T-cell (primary cell): ENCODE measurements around the gene SMAGP. TPM values are rescaled to one million over a fixed set of nuclear protein-coding genes. Genes with fewer than 3 reads are reported as not detected.
"Not testable (repeated sequence)": the region's sequence is repeated elsewhere in the genome, so short reads cannot be mapped to it uniquely, and the experiment has no call there.

ENCODE experiments used
- ATAC-seq, 4 experiments: fragments of 200-7000 bp in 3 of 4; fragments of 150-1000 bp in 1 of 4; cut with Tn5 transposase; replicated peaks in 1 of 4; 1 replicate in 3 of 4; 2 replicates in 1 of 4; pipeline ENCODE4 v1.10.0; 2021; ENCODE audit warnings: moderate library complexity in 3 of 4, mild to moderate bottlenecking in 2 of 4, moderate number of reproducible peaks in 1 of 4
- CTCF ChIA-PET, 2 donors: fragments of 300-600 bp; sonication (Branson Sonifier 250); formaldehyde crosslinking; loops; one replicate each; lab custom pipeline; 2022; ENCODE audit warnings: antibody characterized with exemption in 2 of 2; lab: Charles Lee
- POLR2A ChIA-PET, 2 donors: fragments of 300-600 bp; sonication (Branson Sonifier 250); formaldehyde crosslinking; loops; one replicate each; lab custom pipeline; 2022; ENCODE audit warnings: antibody characterized with exemption in 2 of 2; lab: Charles Lee
- DNase-seq, 35 experiments: peaks; one replicate each; pipeline versions ENCODE4 v3.0.0 to v3.0.0-alpha.2; 2013 to 2023
- H3K27ac ChIP-seq: one replicate; pipeline ENCODE4 v1.5.1; 2013; ENCODE audit warnings: low read length
- H3K27me3 ChIP-seq, 2 experiments: replicated peaks in 1 of 2; 1 replicate in 1 of 2; 2 replicates in 1 of 2; pipeline versions ENCODE4 v1.6.1 to v1.7.0; 2013; ENCODE audit warnings: low read length in 1 of 2, mixed read lengths in 1 of 2; ENCODE audit not compliant: control insufficient read depth in 2 of 2, insufficient read depth in 2 of 2; ENCODE audit errors: extremely low read depth in 1 of 2
- H3K36me3 ChIP-seq, 2 donors: 1 replicate in 1 of 2; 2 replicates in 1 of 2; pipeline versions ENCODE4 v1.6.1 to v1.7.0; 2013; ENCODE audit warnings: low read length in 1 of 2; ENCODE audit not compliant: control insufficient read depth in 2 of 2, insufficient read depth in 1 of 2; ENCODE audit errors: extremely low read depth in 1 of 2
- H3K4me1 ChIP-seq, 2 experiments: 1 replicate in 1 of 2; 2 replicates in 1 of 2; pipeline versions ENCODE4 v1.6.1 to v1.7.0; 2013; ENCODE audit warnings: low read length in 2 of 2, mixed read lengths in 1 of 2; ENCODE audit not compliant: insufficient read depth in 2 of 2, control insufficient read depth in 1 of 2; ENCODE audit errors: extremely low read depth in 1 of 2
- H3K4me3 ChIP-seq, 2 donors: 1 replicate in 1 of 2; 2 replicates in 1 of 2; pipeline versions ENCODE4 v1.5.1 to v1.7.0; 2013; ENCODE audit warnings: mild to moderate bottlenecking in 2 of 2, low read length in 1 of 2, moderate library complexity in 1 of 2; ENCODE audit not compliant: control insufficient read depth in 1 of 2; ENCODE audit errors: extremely low read depth in 1 of 2
- H3K9me3 ChIP-seq: 2 replicates; pipeline ENCODE4 v1.7.0; 2013
- H3K27ac Mint-ChIP-seq, 2 donors: one replicate each; pipeline ENCODE4 v1.8.0; 2020 to 2021; ENCODE audit warnings: mild to moderate bottlenecking in 2 of 2, mixed read lengths in 2 of 2
- H3K27me3 Mint-ChIP-seq, 2 donors: one replicate each; pipeline ENCODE4 v1.8.0; 2021 to 2022; ENCODE audit warnings: mixed read lengths in 2 of 2
- H3K36me3 Mint-ChIP-seq: one replicate; pipeline ENCODE4 v1.8.0; 2021; ENCODE audit warnings: mixed read lengths
- H3K4me1 Mint-ChIP-seq, 3 donors: one replicate each; pipeline ENCODE4 v1.8.0; 2020 to 2022; ENCODE audit warnings: mixed read lengths in 3 of 3, mild to moderate bottlenecking in 1 of 3
- H3K4me3 Mint-ChIP-seq, 3 donors: one replicate each; pipeline ENCODE4 v1.8.0; 2020 to 2022; ENCODE audit warnings: mild to moderate bottlenecking in 3 of 3, mixed read lengths in 3 of 3, moderate library complexity in 3 of 3
- H3K9me3 Mint-ChIP-seq, 3 donors: one replicate each; pipeline ENCODE4 v1.8.0; 2020 to 2022; ENCODE audit warnings: mixed read lengths in 3 of 3
- WGBS: methylation state at CpG from one replicate; pipeline ENCODE4 v1.1.5; 2013; ENCODE audit warnings: missing lambda C conversion rate; ENCODE audit not compliant: insufficient coverage; 5-methylcytosine and 5-hydroxymethylcytosine counted together
- total RNA-seq, 35 experiments: library from RNA in 6 of 35; stranded (reverse) in 6 of 35; fragments of 120-200 nt in 1 of 35; gene quantifications; one replicate each; pipeline versions ENCODE4 v1.2.1 to v1.2.4 and lab custom pipeline; 2013 to 2026

SMAGP gene
- total RNA-seq, 5 donors from 2014 or later (not counting 1 experiment from before 2014, with no cell fraction given), result 3.2 to 5.3 (median 3.6) TPM

DNA sequence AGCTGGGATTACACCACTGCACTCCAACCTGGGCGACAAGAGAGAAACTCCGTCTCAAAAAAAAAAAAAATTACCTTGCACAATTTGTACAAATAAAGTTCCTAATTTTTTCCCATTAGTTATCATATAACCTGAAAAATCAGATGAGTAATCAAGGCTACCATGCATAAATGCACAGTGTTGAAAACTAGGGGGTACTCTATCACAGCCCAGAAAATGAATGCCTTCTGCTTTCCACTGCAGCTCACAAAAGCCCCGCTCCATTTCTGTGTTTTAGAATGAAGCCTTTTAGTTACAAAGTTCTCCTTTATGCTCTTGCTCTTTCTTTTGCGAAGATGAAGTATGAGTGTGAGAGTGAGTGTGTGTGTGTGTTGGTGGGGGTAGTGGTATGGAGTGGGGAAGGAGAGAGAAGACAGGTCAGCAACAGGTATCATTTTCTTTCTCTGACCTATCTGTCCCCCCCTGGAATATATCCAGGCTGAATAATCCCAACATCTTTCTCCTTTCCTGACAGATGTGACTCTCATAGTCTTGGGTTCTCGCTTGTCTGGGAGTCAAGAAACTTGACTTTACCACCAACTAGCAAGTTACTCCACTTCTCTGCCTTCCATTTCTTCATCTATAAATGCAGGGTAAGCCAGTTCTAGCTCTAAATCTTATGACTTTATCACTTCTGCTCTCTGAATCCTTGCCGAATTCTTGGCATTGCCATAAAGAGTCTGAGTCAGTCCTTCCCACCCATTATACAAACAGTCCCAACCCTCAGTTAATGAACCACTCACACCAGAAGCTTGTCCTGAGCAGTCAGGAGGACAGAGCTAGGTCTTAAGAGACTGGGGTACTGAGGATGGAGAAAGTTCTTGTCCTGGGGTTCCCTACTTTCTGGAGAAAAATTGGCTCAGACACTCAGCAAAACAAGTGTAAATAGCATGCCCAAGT lies 37.7 kb upstream of the SMAGP start:
- H3K4me1 ChIP-seq, result peaks cover 9 to 37% of the 10 kb centered on the region in 2 experiments
- 97% methylated on average over 3 of the region's 6 CpGs for WGBS
- no peak overlapping the region for H3K4me3 ChIP-seq
- peak overlapping the region; percentile 11 for H3K27ac ChIP-seq
- no peaks in the 10 kb centered on the region for H3K27me3 ChIP-seq
- H3K36me3 ChIP-seq, result peaks cover 4 to 71% of the 10 kb centered on the region in 2 donors
- CTCF ChIA-PET, result interaction anchor here (0.6 to 2.4 kb wide), 5 partner anchors 33 to 1928 kb away, joined by 3 to 13 read pairs (median 5); no protein-coding TSS in a partner anchor
- peak overlapping the region in 1 of 3 donors; percentile 6 for H3K4me3 Mint-ChIP-seq
- H3K36me3 Mint-ChIP-seq, result peaks cover 56% of the 10 kb centered on the region
- POLR2A ChIA-PET, result no interaction called here
- ATAC-seq (peak in 3 of 4 experiments; percentile 53 to 73 (median 55)), DNase-seq (peak in 1 of 35 experiments; percentile 39)
- no peaks in the 10 kb centered on the region for H3K9me3 Mint-ChIP-seq
- peaks cover 62 to 75% (median 69%) of the 10 kb centered on the region in 3 donors for H3K4me1 Mint-ChIP-seq
- peak overlapping the region; percentile 87 to 89 for H3K27ac Mint-ChIP-seq
- H3K9me3 ChIP-seq, result no peaks in the 10 kb centered on the region
- H3K27me3 Mint-ChIP-seq, result no peaks in the 10 kb centered on the region

DNA sequence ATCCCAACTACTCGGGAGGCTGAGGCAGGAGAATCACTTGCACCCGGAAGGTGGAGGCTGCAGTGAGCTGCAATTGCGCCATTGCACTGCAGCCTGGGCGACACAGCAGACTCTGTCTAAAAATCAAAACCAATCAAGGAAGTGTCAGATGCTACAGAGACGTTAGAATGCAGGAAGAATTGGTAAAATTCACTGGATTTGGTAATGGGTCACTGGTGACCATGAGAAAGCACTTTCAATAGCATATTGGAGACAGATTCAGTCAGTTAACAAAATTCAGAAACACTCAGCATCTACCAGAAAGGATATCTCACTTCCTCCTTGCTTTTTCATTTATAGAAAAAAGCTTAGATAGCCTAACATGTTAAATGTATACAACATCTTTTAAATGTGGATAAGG lies 36.3 kb upstream of the SMAGP start:
- ChIA-PET CTCF (interaction anchor here (0.7 to 2.2 kb wide), 3 partner anchors 15 to 159 kb away, joined by 3 to 12 read pairs (median 10); no protein-coding TSS in a partner anchor), POLR2A (no interaction called here)
- H3K27ac ChIP-seq, result peak overlapping the region; percentile 24
- DNase-seq (no peak), ATAC-seq (no peak)
- 100% methylated on average over 1 of the region's 5 CpGs for WGBS
- Mint-ChIP-seq H3K27ac (peak overlapping the region; percentile 24 to 69), H3K27me3 (no peaks in the 10 kb centered on the region), H3K36me3 (peaks cover 59% of the 10 kb centered on the region), H3K9me3 (no peaks in the 10 kb centered on the region), H3K4me1 (peaks cover 59 to 66% (median 62%) of the 10 kb centered on the region in 3 donors), H3K4me3 (no peak overlapping the region)
- H3K4me3 ChIP-seq, result no peak overlapping the region
- H3K4me1 ChIP-seq, result peaks cover 9 to 30% of the 10 kb centered on the region in 2 experiments
- H3K9me3 ChIP-seq, result no peaks in the 10 kb centered on the region
- H3K27me3 ChIP-seq, result no peaks in the 10 kb centered on the region
- H3K36me3 ChIP-seq, result peaks cover 12 to 74% of the 10 kb centered on the region in 2 donors

DNA sequence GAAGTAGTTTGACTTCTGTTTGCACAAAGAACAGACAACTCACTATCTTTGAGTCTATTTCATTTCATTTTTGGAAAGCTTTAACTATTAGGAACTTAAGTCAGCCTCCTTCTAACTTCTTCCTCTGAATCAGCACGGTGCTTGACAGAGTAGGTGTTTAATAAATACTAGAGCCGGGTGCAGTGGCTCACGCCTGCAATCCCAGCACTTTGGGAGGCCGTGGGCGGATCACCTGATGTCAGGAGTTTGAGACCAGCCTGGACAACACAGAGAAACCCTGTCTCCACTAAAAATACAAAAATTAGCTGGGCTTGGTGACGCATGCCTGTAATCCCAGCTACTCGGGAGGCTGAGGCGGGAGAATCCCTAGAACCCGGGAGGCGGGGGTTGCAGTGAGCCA lies 30.6 kb upstream of the SMAGP start:
- peaks cover 9 to 81% of the 10 kb centered on the region in 2 donors for H3K36me3 ChIP-seq
- not testable (repeated sequence) for H3K9me3 ChIP-seq, H3K27me3 ChIP-seq, H3K4me3 Mint-ChIP-seq, H3K9me3 Mint-ChIP-seq, ATAC-seq, DNase-seq, H3K4me3 ChIP-seq, H3K4me1 ChIP-seq, H3K27ac ChIP-seq, H3K27me3 Mint-ChIP-seq
- H3K4me1 Mint-ChIP-seq, result peaks cover 19 to 22% (median 21%) of the 10 kb centered on the region in 3 donors
- H3K36me3 Mint-ChIP-seq, result peaks cover 51% of the 10 kb centered on the region
- ChIA-PET CTCF (interaction anchor here in 1 of 2 donors (1.3 kb wide), 1 partner anchor 40 kb away, joined by 5 read pairs; no protein-coding TSS in a partner anchor), POLR2A (interaction anchor here (0.6 kb wide), 2 partner anchors 29 to 51 kb away, joined by 4 read pairs; no protein-coding TSS in a partner anchor)
- peak overlapping the region; percentile 28 to 77 for H3K27ac Mint-ChIP-seq
- WGBS, result no CpG with 5 or more reads among the region's 10 CpGs

- Histone ChIP-seq H3K27ac (no peak overlapping the region), H3K36me3 (peaks cover 7 to 82% of the 10 kb centered on the region in 2 donors), H3K27me3 (no peaks in the 10 kb centered on the region), H3K4me3 (no peak overlapping the region), H3K9me3 (no peaks in the 10 kb centered on the region), H3K4me1 (peaks cover 0 to 2% of the 10 kb centered on the region in 2 experiments)
- peak overlapping the region in 1 of 2 donors; percentile 39 for H3K27ac Mint-ChIP-seq
- POLR2A ChIA-PET, result no interaction called here
- H3K4me1 Mint-ChIP-seq, result peaks cover 9 to 17% (median 16%) of the 10 kb centered on the region in 3 donors
- CTCF ChIA-PET, result no interaction called here
- no peak for DNase-seq
- H3K4me3 Mint-ChIP-seq, result no peak overlapping the region
- no peaks in the 10 kb centered on the region for H3K27me3 Mint-ChIP-seq
- peaks cover 43% of the 10 kb centered on the region for H3K36me3 Mint-ChIP-seq
- H3K9me3 Mint-ChIP-seq, result no peaks in the 10 kb centered on the region
- no peak for ATAC-seq
- WGBS, result 90% methylated on average over 3 of the region's 5 CpGs
These were observed 25.4 kb upstream of the SMAGP start for GRCh38 chr12:51295651-51296050.

GRCh38 chr12:51294097-51294496 lies 23.9 kb upstream of the SMAGP start:
- H3K36me3 Mint-ChIP-seq, result peaks cover 43% of the 10 kb centered on the region
- H3K4me1 ChIP-seq, H3K27ac ChIP-seq, DNase-seq, H3K9me3 ChIP-seq, H3K4me3 Mint-ChIP-seq, H3K27me3 ChIP-seq, H3K4me3 ChIP-seq, POLR2A ChIA-PET, H3K27me3 Mint-ChIP-seq, H3K9me3 Mint-ChIP-seq, ATAC-seq: not testable (repeated sequence)
- H3K4me1 Mint-ChIP-seq, result peaks cover 9 to 16% (median 15%) of the 10 kb centered on the region in 3 donors
- 98% methylated on average over 7 of the region's 10 CpGs for WGBS
- peak overlapping the region; percentile 60 to 71 for H3K27ac Mint-ChIP-seq
- H3K36me3 ChIP-seq, result peaks cover 12 to 81% of the 10 kb centered on the region in 2 donors
- CTCF ChIA-PET, result interaction anchor here in 1 of 2 donors (0.6 kb wide), 1 partner anchor 16 kb away, joined by 3 read pairs; no protein-coding TSS in a partner anchor

DNA sequence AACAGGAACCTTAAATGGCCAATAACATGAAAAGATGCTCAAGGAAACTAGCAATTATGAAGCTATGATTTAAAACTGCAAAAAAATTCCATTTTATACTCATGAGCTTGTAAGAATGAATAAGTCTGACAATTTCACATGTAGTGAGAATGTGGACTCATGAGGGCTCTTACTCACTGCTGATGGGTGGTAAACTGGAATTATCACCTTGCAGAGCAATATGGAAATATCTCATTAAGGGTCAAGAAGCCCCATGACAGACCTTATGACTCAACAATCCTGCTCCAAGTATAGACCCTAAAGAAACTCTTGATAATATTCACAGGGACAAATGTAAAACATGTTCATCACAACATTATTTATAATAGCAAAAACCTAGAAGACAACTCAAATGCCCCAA lies 23.5 kb upstream of the SMAGP start:
- Mint-ChIP-seq H3K4me1 (peaks cover 9 to 17% (median 15%) of the 10 kb centered on the region in 3 donors), H3K27ac (peak overlapping the region; percentile 60 to 71), H3K4me3 (no peak overlapping the region), H3K9me3 (no peaks in the 10 kb centered on the region), H3K27me3 (no peaks in the 10 kb centered on the region), H3K36me3 (peaks cover 44% of the 10 kb centered on the region)
- ChIA-PET CTCF (interaction anchor here in 1 of 2 donors (0.6 to 0.8 kb wide), 2 partner anchors 16 to 47 kb away, joined by 3 read pairs; no protein-coding TSS in a partner anchor), POLR2A (no interaction called here)
- H3K4me1 ChIP-seq, result peaks cover 0 to 2% of the 10 kb centered on the region in 2 experiments
- peaks cover 12 to 81% of the 10 kb centered on the region in 2 donors for H3K36me3 ChIP-seq
- ATAC-seq, result no peak
- no peak overlapping the region for H3K4me3 ChIP-seq
- H3K27me3 ChIP-seq, result no peaks in the 10 kb centered on the region
- no peak for DNase-seq
- no peaks in the 10 kb centered on the region for H3K9me3 ChIP-seq
- no peak overlapping the region for H3K27ac ChIP-seq
